ENCODE results near the gene CFAP54.

Gene CFAP54

GRCh38 chr12:96623656-96624217 lies 134.4 kb downstream of the CFAP54 start:
- TF ChIP-seq, protein P1, sequence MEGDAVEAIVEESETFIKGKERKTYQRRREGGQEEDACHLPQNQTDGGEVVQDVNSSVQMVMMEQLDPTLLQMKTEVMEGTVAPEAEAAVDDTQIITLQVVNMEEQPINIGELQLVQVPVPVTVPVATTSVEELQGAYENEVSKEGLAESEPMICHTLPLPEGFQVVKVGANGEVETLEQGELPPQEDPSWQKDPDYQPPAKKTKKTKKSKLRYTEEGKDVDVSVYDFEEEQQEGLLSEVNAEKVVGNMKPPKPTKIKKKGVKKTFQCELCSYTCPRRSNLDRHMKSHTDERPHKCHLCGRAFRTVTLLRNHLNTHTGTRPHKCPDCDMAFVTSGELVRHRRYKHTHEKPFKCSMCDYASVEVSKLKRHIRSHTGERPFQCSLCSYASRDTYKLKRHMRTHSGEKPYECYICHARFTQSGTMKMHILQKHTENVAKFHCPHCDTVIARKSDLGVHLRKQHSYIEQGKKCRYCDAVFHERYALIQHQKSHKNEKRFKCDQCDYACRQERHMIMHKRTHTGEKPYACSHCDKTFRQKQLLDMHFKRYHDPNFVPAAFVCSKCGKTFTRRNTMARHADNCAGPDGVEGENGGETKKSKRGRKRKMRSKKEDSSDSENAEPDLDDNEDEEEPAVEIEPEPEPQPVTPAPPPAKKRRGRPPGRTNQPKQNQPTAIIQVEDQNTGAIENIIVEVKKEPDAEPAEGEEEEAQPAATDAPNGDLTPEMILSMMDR (IDR thresholded peaks at IDR 0.05; ENCODE audit: low read depth, low read length, missing control alignments), result no peak
- in situ Hi-C loops (cut with HindIII; ENCODE audit: low sequenced_read_pairs), result no loop called here
- no peak for DNase-seq (ENCODE audit: low read depth)
- H3K4me3 ChIP-seq (ENCODE audit: low read depth, low read length), result no peak overlapping the region

GRCh38 chr12:96635844-96636243 lies 146.5 kb downstream of the CFAP54 start:
- TF ChIP-seq, protein P1 (IDR thresholded peaks at IDR 0.05; ENCODE audit: low read depth, low read length, missing control alignments), result no peak
- no peak for DNase-seq (ENCODE audit: low read depth)
- H3K4me3 ChIP-seq (ENCODE audit: low read depth, low read length), result no peak overlapping the region
- in situ Hi-C loops (cut with HindIII; ENCODE audit: low sequenced_read_pairs), result no loop called here

GRCh38 chr12:96636895-96637294 lies 147.5 kb downstream of the CFAP54 start:
- DNase-seq (ENCODE audit: low read depth), result no peak
- in situ Hi-C loops (cut with HindIII; ENCODE audit: low sequenced_read_pairs), result no loop called here
- H3K4me3 ChIP-seq (ENCODE audit: low read depth, low read length), result no peak overlapping the region
- TF ChIP-seq, protein P1 (IDR thresholded peaks at IDR 0.05; ENCODE audit: low read depth, low read length, missing control alignments), result no peak

DNA sequence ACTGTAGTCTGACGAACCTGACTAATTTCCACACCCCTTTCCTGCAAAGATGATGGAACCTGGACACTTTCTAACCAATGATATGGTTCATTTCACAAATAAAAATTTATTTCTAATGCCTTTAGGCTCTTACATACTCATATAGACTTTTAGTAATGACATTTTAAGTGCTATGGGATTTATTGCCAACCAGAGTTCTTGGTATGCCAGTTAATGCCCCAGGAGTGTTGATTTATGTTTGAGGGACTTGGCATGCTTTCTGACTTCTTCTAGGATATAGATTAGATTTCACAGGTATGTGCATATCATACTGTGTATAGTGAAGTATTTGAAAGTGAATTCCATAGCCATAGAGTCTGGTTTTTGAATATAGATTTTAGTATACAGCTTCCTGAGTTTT lies 159.5 kb downstream of the CFAP54 start:
- DNase-seq (ENCODE audit: low read depth), result no peak
- TF ChIP-seq, protein P1 (IDR thresholded peaks at IDR 0.05; ENCODE audit: low read depth, low read length, missing control alignments), result no peak
- in situ Hi-C loops (cut with HindIII; ENCODE audit: low sequenced_read_pairs), result no loop called here
- H3K4me3 ChIP-seq (ENCODE audit: low read depth, low read length), result no peak overlapping the region

GRCh38 chr12:96652870-96653269 lies 163.5 kb downstream of the CFAP54 start:
- in situ Hi-C loops (cut with HindIII; ENCODE audit: low sequenced_read_pairs), result no loop called here
- TF ChIP-seq, protein P1 (IDR thresholded peaks at IDR 0.05; ENCODE audit: low read depth, low read length, missing control alignments), result no peak
- H3K4me3 ChIP-seq (ENCODE audit: low read depth, low read length), result no peak overlapping the region
- no peak for DNase-seq (ENCODE audit: low read depth)

GRCh38 chr12:96658075-96658474 lies 168.7 kb downstream of the CFAP54 start:
- no peak overlapping the region for H3K4me3 ChIP-seq (ENCODE audit: low read depth, low read length)
- in situ Hi-C loops (cut with HindIII; ENCODE audit: low sequenced_read_pairs), result no loop called here
- TF ChIP-seq, protein P1 (IDR thresholded peaks at IDR 0.05; ENCODE audit: low read depth, low read length, missing control alignments), result no peak
- DNase-seq (ENCODE audit: low read depth), result no peak
